Hematopoietic multipotent progenitor cell treated with erythropoietin and hydrocortisone succinate and interleukin-3 and kit ligand, for 6 days (in vitro differentiated cells): ENCODE measurements around the gene ARHGAP12.
"Not testable (repeated sequence)": the region's sequence is repeated elsewhere in the genome, so short reads cannot be mapped to it uniquely, and the experiment has no call there.

Experiments used
- DNase-seq: peaks from one replicate; pipeline ENCODE4 v3.0.0-alpha.2; 2015

Gene ARHGAP12

DNA sequence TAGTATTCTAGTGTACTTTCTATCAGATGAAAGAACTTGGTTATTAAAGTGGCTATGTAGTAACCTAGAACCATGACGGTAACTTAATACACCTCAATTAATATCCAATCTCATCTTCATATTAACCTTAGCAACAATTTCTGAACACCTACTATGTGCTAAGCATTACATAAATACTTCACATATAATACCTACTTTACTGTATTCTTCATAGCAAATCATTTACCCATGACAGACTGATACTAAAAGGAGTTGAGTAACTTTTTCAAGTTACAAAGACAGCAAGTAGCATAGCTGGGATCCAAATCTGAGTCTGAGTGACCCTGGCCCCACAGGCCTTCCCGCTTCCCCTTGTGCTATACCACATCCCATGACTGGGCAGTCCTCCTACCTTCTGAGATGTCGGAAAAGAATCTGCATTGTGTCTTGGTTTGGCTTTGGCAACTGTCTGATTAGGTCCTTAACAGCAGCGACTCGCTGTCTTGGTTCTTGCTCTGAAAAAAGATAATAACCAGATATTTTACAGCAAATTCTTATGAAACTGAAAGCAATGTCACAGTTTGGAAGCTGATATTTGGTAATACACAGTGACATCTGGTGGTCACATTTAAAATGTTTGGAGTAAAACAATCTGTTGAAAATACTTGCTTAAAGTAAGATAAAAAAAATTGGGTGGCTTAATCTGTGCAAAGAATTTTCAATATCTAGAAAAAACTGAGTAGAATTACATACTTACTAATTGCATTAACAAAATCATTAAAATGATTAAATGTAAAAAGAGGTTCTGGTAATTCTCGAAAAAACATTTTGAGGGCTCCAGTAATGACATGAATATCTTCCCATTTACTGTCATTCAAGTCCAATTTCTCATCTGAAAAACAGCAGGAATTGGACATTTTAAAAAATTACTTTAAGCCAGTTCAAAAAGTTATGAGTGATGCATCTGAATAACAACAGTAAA is 120.1 kb downstream of the ARHGAP12 start:
- peak; percentile 76 for DNase-seq

DNA sequence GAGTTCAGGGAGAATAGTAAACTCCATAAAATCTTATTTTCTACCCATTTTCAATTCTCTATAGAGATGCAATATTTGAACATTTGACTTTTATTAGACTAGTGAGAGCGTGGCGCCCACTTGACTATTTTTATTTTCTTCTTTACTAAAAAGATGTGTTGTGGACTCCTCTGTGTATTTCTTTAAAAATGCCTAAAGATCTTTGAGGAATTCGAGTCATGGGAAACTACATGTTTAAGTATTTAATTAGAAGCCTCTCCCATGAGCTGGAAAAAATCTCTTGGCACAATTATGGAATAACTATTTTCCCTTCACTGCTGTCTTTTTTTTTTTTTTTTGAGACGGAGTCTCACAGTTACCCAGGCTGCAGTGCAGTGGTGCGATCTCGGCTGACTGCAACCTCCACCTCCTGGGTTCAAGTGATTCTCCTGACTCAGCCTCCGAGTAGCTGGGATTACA is 124.2 kb downstream of the ARHGAP12 start:
- DNase-seq, result no peak

DNA sequence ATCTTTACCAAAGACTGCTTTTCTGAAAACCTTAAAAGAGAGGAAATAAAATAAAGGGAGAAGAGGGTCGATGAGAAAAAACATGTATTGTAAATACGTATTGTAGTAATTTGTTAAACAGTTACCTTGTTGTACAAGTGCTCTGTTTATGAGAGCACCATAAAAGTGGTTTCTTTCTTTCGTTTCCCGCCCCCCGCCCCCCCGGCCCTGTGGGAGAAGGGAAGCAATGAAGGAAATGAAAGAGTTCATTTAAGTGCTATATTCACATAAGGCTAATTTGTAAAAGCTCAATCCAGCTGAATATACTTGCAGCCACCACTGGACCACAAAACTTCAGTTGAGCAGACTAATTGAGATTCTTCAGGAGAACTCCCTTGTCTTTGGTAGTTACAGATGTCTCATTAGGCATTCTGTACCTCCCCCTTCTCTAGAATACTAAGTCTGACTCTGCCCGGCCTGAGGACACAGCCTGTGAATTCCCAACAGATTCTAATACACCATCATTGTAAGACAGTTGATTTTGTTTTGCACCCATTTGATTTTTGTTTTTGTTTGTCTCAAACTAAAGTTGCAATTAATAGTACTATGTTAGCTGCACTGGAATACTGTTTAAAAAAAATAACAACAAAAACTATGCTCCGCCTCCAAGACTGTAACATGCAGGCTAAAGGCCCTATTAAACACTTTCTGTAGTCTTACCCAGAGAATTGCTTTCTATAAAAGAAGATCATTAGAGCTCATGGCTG is 124.9 kb downstream of the ARHGAP12 start:
- DNase-seq, result no peak

DNA sequence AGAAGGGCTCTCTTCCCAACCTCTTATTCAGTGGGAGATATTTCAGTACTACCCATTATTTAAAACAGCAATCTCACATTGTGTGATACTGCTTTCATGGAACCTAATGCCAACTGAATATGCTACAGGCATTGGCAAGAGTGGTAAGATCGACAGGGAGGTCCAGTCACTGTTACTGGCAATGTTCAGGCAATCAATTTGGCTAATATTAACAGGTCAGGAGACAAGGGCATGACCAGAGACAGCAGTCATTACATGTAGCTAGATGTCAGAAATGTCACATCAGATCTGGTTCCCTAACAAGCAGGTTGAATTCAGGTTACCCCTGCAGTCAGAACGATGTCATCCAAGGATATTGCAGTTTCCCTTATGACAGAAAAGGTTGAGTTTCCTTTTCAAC is 129.4 kb downstream of the ARHGAP12 start:
- DNase-seq, result no peak

DNA sequence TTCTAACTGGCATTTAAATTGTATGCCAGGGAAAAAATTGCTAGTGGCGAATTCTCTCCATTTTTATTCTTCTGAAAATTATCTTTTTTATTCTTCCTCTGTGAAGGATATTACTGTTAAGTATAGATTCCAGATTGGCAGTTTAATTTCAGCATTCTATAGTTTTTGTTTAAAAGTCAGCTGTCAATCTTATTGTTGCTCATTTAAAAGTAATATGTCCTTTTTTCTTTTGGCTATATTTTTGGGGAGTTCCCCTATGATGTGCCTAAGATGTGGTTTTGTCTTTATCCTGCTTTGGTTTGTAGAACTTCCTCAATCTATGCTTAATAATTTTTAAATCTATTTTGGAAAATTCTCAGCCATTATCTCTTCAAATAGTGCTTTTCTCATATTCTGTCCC is 135.9 kb downstream of the ARHGAP12 start:
- no peak for DNase-seq

DNA sequence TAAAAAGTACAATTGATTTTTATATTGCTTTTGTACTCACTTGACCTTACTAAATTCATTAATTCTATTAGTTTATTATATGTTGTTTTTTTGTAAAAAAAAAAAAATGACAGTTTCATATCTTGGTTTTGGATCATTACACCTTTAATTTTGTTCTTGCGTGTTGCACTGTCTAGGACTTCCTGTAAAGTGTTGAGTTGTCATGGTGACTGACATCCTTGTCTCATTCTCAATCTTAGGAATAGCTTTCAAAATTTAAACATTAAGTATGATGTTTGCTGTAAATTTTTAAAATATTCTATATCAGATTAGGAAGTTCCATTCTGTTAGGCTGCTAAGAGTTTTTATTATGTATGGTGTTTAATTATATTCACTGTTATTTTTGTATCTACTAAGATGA is 139.1 kb downstream of the ARHGAP12 start:
- DNase-seq, result no peak

DNA sequence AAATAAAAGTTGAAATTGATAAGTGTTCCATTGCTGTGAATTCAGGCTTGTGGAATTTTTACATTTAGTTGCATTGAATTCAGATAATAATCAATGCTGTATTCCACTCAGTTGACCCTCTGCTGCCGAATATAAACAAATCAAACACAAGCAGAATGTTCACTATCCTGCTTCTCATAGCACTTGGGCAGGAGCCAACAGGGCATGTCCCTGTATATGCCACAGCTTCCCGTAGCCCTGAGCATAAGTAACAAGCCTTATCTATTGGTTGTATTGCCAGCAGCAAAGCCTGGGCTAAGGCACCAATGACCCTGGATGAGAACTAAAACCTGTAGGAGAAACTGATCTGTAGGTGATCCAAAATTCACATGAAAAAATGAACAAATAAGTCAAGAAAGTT is 145.9 kb downstream of the ARHGAP12 start:
- DNase-seq, result peak; percentile 48

DNA sequence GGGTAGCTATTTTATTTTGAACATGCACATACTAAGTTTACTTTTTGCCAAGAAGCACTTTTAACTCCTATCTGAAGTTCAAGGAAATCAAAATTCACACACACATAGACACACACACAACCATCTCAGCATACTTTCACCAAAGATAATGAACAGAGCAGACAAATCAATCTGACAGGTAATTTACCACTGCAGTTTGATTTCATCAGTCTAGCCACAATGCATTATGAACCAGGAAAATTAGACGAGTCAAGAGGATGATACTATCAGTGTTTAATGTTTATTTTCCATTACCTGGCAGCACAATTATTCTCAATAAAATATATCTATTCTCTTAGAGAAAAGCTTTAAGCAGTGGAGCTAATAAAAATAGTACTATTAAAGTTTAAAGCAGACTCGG is 147.9 kb downstream of the ARHGAP12 start:
- DNase-seq, result no peak

DNA sequence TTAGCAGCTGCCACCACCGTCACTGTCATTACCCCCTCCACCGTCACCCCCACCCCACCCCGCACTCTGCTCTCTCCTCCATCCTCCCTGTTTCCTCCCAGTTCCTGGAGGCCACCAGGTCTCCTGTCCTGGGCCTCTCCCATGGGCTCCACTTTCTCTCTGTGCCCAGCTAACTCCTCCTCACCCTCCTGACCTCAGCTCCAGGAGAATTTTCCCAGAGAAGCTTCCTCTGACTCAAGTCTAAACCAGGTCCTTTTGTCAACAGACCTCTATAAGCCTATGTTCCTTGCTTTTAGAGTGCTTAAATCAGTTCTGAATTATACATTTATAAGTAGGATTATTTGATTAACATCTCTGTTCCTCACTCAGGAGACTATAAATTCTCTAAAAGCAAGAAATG is 150.0 kb downstream of the ARHGAP12 start:
- DNase-seq, result no peak

DNA sequence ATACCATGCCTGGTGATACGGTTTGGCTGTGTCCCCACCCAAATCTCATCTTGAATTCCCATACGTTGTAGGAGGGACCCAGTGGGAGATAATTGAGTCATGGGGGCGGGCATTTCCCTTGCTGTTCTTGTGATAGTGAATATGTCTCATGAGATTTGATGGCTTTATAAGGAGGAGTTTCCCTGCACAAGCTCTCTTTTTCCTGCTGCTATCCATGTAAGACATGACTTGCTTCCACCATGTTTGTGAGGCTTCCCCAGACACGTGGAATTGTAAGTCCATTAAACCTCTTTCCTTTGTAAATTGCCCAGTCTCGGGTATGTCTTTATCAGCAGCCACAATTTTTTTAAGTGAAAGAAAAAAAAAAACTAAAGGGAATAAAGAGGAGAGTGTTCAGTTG is 152.5 kb downstream of the ARHGAP12 start:
- no peak for DNase-seq

DNA sequence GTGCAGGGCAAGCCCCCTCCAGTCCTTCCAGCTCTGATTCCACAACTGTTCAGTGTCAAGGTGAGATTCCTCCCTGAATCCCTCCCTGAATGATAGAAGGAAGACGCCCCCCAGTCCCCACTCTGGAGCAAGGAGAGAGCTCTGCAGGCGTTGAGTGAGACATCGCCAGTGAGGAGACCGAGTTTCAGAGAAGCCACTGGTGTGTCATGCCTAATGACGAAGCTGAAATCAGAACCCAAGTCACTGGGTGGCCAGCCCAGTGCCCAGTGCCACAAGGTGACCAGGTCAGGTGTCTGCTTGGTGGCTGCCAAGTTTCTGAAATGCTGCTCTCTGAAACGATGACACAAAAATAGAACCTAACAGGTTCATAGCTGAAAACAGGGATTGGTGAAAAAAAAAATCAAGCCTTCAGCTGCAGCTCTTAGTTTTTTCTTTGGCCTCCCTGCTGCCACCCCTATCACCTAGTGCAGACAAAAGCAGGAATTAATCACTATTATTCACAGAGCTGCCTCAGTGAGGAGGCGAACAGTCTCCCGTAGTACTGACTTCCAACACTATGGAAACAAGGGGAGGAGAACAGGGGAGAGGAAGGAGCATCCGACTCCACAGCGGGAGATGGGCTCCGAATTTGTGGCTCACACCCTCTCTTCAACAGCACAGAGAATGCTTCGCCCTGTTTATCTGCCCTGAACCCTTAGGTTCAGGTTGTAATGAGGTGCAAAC is 153.5 kb downstream of the ARHGAP12 start:
- DNase-seq, result no peak

DNA sequence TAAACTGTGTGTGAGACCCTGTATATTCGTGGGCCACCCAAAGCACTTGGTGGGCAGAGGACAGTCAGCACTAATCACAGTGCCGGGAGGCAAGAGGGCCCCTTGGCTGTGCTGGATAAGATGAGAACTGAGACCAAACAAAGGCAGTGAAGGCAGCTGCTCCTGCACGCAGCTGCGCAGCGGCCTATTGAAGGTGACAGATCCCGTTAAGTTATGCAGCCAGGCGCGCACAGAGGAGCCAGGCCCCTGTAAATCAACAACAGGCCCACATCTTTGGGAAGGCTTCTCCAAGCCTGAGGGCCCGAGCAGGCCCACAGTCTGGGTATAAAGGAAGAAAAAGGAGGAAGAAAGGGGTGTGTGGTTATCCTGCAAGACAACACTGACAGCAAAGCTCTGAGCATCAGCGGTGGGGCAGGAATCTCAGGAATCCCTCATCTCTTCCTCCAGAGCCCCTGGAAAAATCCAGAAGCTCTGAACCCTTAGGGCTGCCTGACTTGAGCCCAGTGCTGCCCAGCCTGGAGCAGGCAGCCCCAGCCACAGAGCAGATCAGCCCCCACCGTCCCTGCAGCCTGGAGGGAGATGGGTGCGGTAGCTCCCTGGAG is 154.2 kb downstream of the ARHGAP12 start:
- no peak for DNase-seq

DNA sequence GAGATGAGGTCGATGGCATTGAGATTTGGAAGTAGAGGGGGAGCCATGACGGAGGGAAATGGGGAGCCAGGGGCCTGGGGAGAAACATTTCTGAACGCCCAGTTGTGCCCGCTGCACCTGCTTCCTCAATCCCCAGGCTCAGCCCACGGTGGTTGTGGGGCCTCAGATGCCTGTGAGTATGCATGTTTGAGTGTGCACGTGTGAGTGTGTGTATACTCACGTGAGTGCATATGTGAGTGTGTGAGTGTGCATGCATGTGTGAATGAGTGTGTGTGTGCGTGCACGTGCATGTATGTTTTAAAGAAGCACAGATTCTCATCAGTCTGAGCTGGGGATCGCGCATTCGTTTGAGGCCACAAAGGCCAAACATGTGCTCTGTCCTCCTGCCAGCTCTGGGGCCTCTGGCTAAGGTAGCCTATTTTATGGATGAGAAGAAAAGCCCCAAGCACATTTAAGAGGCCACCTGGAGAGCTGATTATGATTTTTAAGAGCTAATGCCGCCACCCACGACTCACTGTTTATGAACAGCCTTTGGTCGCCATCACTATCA is 154.8 kb downstream of the ARHGAP12 start:
- DNase-seq, result no peak

DNA sequence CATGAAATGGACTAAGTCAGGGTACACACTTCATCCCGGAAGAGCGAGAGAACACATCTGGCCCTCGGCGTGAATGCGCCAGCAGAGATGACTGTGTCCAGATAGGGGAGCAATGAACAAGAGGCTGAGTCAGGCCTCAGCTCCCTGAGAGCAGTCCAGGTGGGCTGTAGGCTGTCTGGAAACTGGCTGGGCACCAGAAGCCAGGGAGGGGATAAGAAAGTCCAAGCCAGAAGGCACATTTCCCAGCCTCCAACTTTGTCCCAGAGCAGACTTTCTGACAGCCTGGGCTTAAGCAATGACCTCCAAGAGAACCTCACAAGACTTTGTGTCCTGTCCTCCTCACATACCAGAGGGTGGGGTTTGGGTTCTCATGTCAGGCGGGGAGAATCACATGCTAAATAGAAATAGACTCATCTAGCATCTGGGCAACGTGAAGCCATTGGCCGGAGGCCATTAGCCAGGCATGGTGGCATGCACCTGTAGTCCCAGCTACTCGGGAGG is 157.2 kb downstream of the ARHGAP12 start:
- DNase-seq, result no peak

DNA sequence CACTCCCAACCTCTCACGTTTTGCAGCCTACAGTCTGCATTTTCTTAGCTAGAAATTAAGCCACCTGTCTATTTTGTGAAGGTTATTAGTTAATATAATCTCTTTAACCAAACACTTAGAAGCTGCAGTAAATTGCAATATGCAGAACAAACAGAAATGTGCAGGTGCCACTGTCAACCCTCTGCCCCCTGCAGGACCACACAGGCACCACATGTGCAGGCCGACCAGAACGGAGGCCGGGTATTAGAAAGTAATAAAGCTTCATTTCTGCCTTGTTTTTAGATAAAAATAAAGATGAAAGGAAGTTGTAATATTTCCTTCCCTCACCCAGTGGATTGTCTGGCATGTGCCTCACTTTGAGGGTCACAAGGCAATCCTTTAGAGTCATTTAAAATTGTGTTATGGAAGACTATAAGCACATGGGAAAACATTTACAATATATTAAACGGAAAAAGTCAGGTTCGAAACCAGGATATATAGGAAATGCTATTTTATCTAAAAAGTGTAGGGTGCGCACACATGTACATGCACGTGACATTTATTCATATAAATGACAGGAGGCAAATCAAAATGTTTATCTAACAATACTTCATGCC is 158.2 kb downstream of the ARHGAP12 start:
- DNase-seq, result peak; percentile 70

DNA sequence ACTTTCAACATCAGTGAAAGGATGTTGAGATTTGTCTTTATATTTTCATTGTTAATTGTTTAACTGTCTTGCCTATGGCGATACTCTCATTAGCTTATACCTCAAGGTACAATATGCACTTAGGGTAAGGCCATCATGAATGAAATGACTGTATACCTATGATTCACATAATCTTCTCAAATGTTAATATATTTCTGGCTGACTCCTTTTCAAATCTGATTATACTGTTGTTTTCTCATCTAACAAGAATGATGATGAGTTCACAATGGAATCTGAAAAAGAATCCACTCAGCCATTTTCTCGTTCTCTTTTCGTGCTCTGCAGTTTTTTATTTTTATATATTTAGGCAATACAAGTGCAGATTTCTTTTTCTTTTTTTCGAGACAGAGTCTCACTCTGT is 159.1 kb downstream of the ARHGAP12 start:
- no peak for DNase-seq

DNA sequence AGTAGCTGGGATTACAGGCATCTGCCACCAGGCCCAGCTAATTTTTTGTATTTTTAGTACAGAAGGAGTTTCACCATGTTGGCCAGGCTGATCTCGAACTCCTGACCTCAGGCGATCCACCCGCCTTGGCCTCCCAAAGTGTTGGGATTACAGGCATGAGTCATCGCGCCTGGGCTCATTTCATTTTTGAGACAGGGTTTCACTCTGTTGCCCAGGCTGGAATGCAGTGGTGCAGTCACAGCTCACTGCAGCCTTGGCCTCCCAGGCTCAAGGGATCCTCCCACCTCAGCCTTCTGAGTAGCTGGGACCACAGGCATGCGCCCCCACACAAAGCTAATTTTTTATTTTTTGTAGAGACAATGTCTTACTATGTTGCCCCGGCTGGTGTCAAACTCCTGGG is 159.7 kb downstream of the ARHGAP12 start:
- DNase-seq, result not testable (repeated sequence)

DNA sequence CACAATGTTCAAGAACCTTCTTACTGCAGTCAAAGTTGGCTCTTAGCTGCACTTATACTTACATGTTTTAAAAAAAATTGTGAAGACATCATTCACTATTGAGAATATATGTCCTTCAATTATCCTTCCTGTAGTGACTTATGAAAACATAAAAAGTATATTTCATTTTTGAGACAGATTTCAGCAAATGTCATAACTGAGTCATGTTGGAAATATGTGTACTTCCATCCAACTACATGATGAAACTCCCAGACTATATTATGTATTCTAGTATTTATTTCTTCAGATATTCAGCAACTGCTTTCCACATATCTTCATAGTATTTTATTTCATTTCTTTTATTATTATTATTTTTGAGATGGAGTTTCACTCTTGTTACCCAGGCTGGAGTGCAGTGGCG is 160.2 kb downstream of the ARHGAP12 start:
- DNase-seq, result no peak

DNA sequence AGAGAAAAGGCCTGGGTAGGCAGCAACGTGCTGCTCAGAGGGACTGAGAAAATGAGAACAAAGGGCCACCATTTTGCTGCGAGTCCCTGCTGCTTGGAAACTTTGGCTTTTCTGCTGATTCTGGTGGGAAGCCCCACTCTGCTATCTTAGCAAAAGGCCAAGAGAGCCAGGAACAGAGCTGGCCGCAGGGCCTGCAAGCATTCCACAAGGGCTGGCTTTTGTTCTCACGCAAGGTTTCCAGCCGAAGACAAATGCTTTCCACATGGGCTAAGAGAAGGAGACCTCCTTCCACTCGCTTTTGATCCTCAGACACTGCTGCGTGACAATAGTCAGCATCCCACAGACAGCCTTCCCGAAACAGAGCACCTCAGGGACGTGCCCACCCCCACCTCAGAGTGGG is 163.1 kb downstream of the ARHGAP12 start:
- DNase-seq, result no peak

DNA sequence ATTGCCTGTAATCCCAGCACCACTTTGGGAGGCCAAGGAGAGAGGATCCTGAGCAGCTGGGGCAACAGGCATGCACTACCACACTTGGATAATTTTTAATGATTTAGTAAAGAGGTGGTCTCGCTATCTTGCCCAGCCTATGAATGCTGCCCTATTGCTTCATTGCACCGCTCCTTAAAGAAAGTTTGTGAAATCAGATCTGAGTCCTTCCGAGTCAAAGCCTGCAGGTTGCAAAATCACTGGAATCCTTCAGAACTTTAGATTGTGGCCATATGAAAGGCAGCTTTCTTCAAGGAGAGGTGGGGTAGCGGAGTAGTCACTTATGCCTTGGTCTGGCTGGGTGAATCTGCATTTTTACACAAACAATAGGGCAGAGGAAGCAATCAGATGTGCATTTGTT is 166.3 kb downstream of the ARHGAP12 start:
- DNase-seq, result no peak

DNA sequence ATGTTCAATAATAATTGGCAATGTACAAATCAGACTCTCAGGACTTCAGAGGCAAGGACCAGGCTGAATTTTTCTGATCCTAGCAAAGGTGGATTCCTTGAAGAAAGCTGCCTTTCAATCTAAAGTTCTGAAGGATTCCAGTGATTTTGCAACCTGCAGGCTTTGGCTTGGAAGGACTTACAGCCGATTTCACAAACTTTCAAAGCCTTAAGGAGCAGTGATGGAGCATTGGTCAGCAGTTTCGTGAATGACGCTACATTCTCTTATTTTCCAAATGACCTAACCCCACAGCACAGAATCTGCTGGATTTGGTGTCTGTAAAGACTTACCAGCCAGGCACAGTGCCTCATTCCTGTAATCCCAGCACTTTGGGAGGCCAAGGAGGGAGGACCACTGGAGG is 167.5 kb downstream of the ARHGAP12 start:
- DNase-seq, result no peak

DNA sequence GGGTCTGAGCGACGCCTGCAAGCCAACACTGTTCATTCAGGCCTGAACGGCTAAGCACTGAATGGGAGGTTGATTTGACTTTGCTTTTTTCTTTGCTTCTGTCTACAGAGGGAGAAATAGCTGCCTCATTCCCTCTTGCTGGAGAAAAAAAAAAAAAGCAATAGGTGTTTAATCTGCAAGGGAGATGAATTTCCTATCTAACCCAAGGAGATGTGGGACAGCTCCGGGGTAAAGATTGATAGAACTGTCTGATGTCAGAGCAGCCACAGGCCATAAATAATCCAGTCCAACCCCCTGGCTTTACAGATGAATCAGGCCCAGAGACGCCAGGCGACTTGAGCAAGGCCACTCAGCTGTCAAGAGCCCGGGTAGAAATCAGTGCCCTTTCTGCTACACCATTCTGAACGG is 168.0 kb downstream of the ARHGAP12 start:
- no peak for DNase-seq
